GM20000 (cell line): ENCODE data around the gene RSKR.
"Not testable (repeated sequence)": the region's sequence is repeated elsewhere in the genome, so short reads cannot be mapped to it uniquely, and the experiment has no call there.

ENCODE experiments used
- DNase-seq: peaks from one replicate; pipeline ENCODE4 v3.0.0; 2012; ENCODE audit warnings: low spot score
- TF ChIP-seq, protein P1 (sequence below): IDR thresholded peaks from 2 replicates; pipeline ENCODE4 v1.5.1; 2012; ENCODE audit warnings: mild to moderate bottlenecking, control low read depth; ENCODE audit errors: extremely low read depth, missing control alignments

Gene RSKR

DNA sequence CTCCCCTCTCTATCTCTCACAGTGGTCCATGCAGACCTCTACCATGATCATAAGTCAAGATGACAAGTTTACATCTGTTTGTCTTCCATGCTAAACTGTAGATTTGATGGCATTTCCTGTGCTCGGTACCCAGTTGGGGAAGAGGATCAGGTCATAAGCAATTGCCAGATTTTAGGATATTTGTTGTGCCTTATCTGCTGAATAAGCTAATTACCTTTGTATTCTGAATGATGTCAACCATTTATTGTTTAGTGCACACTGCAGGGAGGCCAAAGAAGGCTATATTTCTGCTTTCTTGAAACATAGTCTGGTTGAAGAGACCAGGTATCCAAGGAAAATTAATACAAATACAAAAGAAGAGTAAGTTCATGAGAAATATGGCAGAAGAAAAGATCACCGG, 31.5 kb downstream of the RSKR start:
- DNase-seq: no peak
- TF ChIP-seq, protein P1, sequence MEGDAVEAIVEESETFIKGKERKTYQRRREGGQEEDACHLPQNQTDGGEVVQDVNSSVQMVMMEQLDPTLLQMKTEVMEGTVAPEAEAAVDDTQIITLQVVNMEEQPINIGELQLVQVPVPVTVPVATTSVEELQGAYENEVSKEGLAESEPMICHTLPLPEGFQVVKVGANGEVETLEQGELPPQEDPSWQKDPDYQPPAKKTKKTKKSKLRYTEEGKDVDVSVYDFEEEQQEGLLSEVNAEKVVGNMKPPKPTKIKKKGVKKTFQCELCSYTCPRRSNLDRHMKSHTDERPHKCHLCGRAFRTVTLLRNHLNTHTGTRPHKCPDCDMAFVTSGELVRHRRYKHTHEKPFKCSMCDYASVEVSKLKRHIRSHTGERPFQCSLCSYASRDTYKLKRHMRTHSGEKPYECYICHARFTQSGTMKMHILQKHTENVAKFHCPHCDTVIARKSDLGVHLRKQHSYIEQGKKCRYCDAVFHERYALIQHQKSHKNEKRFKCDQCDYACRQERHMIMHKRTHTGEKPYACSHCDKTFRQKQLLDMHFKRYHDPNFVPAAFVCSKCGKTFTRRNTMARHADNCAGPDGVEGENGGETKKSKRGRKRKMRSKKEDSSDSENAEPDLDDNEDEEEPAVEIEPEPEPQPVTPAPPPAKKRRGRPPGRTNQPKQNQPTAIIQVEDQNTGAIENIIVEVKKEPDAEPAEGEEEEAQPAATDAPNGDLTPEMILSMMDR: no peak

DNA sequence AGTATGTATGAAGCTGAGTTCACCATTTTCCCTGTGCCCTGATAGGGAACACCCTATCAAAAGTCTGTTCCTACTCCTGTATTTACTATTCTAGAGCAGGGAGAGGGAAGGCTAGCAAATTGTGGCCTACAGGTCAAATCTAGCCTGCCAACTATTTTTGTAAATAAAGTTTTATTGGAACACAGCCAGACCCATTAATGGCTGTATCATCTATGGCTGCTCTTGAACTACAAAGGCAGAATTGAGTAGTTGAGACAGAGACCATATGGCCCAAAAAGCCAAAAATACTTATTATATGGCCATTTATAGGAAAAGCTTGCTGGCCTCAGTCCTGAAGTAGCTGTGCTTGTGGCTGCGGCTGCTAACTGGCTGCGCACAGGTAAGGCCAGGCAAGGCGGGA, 33.0 kb downstream of the RSKR start:
- DNase-seq: no peak
- TF ChIP-seq, protein P1: no peak

DNA sequence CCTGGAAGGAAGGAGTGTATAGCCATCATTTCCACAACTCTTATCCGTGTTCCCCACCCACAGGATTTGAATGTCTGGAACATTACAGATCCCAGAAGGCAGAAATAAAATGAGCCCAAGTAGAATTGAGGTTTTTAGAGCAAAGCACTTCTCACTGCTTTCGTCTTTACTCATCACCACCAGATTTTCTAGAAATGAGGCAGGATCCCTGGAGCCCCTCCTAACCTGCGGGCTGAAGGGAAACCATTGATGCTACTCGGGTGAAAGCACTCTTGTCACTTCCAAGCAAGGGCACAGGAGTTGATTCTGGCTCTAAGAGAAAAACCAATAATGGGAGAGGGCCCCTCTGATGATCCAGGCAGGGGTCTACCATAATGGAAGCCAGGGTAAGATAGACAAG, 34.5 kb downstream of the RSKR start:
- TF ChIP-seq, protein P1: no peak

GRCh38 chr17:28578246-28579195, 35.5 kb downstream of the RSKR start:
- TF ChIP-seq, protein P1: no peak
- no peak for DNase-seq

More for the DNA sequence above, 34.5 kb downstream of the RSKR start:
- DNase-seq: peak; percentile 43

DNA sequence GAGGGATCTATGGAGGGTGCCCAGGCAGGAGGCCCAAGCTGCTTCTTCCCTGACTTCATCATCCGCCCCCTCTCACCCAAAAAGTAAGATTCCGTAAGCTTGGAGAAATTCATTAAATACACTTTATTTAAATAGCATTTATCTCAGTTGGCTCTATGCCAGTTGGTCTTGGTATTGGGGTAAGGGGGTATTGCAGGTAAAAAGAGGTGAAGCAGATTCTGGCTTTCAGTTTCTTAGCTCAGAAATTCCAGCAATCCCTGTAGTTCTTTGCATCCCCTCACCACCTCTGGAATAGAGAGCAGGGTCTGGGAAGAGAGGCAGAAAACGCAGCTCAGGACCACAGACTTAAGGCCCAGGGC, 36.5 kb downstream of the RSKR start:
- DNase-seq: no peak
- TF ChIP-seq, protein P1: no peak

DNA sequence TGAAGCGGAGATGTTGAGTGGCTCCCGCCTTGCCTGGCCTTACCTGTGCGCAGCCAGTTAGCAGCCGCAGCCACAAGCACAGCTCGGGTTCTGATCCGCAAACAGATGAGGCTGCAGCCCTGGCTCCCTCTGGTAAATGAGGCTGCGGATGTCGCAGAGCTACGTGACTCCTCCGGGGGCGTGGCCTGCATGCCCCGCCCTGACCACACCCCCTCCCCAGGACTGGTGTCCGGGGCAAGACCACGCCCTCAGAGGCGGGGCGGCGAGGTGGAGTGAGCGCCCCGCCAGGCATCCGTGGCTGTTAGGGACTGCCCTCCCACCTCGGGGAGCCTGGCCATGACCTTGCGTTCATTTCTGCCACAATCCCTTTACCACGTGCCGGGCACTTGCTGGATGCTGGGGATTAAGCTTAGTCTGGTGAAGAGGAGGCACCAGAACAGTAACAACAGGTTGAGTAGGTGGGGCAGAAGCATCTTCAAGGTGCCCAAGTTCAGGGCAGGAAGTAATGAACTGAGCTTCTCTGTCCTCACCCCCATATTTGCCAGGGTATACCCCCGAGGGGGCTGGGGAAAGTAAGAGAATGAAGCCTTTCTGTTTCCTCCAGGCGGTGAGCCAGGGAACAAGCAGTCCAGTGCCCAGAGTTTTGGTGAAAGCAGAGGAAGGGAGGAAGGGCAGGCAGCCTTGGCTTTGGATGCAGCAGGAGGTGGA, 37.1 kb downstream of the RSKR start, which contains the start of gene ALDOC:
Gene ALDOC (minus strand): TSS at position 138 of the 708 bp plus-strand sequence. CDS start 1,363 bp downstream, outside the sequence.
- TF ChIP-seq, protein P1: no peak

DNA sequence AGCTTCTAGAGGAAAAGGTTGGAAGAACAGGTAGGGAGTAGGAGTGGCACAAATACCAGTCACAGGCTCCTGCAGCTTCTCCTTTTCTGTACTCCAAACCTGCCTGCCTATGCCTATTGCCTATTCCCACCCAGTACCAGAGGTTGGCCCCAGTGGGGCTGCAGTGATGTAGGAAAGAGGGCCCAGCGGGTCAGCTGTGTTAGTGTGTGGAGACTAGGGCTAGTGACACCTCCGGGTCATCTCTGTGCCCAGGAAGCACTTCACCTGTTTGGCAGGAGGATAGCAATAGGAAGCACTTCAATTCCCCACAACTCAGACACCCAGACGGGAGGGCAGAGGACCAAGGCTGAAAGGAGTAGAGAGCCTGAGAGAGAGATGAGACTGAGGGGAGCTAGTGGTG, 38.0 kb downstream of the RSKR start:
- DNase-seq: not testable (repeated sequence)

More for the DNA sequence above, 37.1 kb downstream of the RSKR start, which contains the start of gene ALDOC:
- DNase-seq: peak; percentile 96
